K562 (cell line): ENCODE data around the gene TRAPPC5. TPM values are rescaled to one million over a fixed set of nuclear protein-coding genes. Genes with fewer than 3 reads are reported as not detected.

ENCODE experiments used
- ATAC-seq: fragments of 200-7000 bp; cut with Tn5 transposase; 3 replicates; pipeline ENCODE4 v1.9.1; 2020; ENCODE audit warnings: moderate library complexity
- BruUV-seq: library from RNA; stranded (reverse); fragments of 400-500 nt; replicated peaks from 2 replicates; lab custom pipeline; 2021; lab: Mats Ljungman, UMichigan
- CTCF ChIA-PET: fragments of 300-600 bp; formaldehyde crosslinking; extraction: SDS; loops from one replicate; lab custom pipeline; 2021; ENCODE audit warnings: low intra/inter-chr PET ratio; lab: Yijun Ruan, JAX
- POLR2A ChIA-PET: fragments of 300-600, 350-650 bp; sonication (Branson Sonifier 250); formaldehyde crosslinking; extraction: SDS; loops from one replicate; lab custom pipeline; 2021; ENCODE audit warnings: antibody characterized with exemption, inconsistent platforms; lab: Yijun Ruan, JAX
- DNase-seq, 4 experiments: peaks; one replicate each; pipeline versions ENCODE4 v3.0.0 to v3.0.0-alpha.2; 2011 to 2018; ENCODE audit warnings: low spot score in 3 of 4, mixed read lengths in 3 of 4; ENCODE audit errors: extremely low read depth in 1 of 4
- FAIRE-seq: peaks from 2 replicates; lab custom pipeline; 2011; peaks lifted over from hg19 to GRCh38; lab: Jason Lieb, UNC
- H2AFZ ChIP-seq: 2 replicates; pipeline ENCODE4 v1.6.0; 2011; ENCODE audit warnings: low read depth, low read length, control low read depth, inconsistent platforms
- H3K27ac ChIP-seq: fragments of 200-600 bp; 3 replicates; pipeline ENCODE4 v1.8.0; 2011; ENCODE audit warnings: low read depth, mild to moderate bottlenecking, control low read depth, inconsistent platforms, low read length, moderate library complexity, mixed read lengths; ENCODE audit errors: extremely low read depth
- H3K27me3 ChIP-seq, 2 experiments: fragments of 300-600 bp in 1 of 2; 2 replicates in 1 of 2; 3 replicates in 1 of 2; pipeline versions ENCODE4 v1.6.0 to v1.8.0; 2011; ENCODE audit warnings: inconsistent platforms in 2 of 2, low read length in 2 of 2, mild to moderate bottlenecking in 1 of 2, mixed read lengths in 1 of 2, moderate library complexity in 1 of 2; ENCODE audit not compliant: control insufficient read depth in 2 of 2, insufficient read depth in 2 of 2
- H3K36me3 ChIP-seq: fragments of 300-600 bp; 3 replicates; pipeline ENCODE4 v1.8.0; 2011; ENCODE audit warnings: mild to moderate bottlenecking, low read length, inconsistent platforms; ENCODE audit not compliant: control insufficient read depth, insufficient read depth
- H3K4me1 ChIP-seq, 2 experiments: fragments of 200-600 bp in 1 of 2; replicated peaks in 1 of 2; 2 replicates in 1 of 2; 3 replicates in 1 of 2; pipeline versions ENCODE4 v1.5.1 to v1.8.0; 2011; ENCODE audit warnings: inconsistent platforms in 2 of 2, low read length in 2 of 2, mild to moderate bottlenecking in 1 of 2, mixed read lengths in 1 of 2, moderate library complexity in 1 of 2; ENCODE audit not compliant: control insufficient read depth in 2 of 2, insufficient read depth in 2 of 2
- H3K4me2 ChIP-seq: 2 replicates; pipeline ENCODE4 v1.6.1; 2011; ENCODE audit warnings: low read length, control low read depth, inconsistent platforms, mixed read lengths; ENCODE audit not compliant: insufficient read depth
- H3K4me3 ChIP-seq: fragments of 200-600 bp; sonication (generic), shearing (Covaris generic); 2 replicates; pipeline ENCODE4 v1.5.1; 2016; ENCODE audit warnings: control low read depth, inconsistent platforms
- H3K79me2 ChIP-seq: fragments of 200-600 bp; 3 replicates; pipeline ENCODE4 v1.8.0; 2011; ENCODE audit warnings: low read length, inconsistent platforms; ENCODE audit not compliant: control insufficient read depth, insufficient read depth
- H3K9ac ChIP-seq, 2 experiments: 2 replicates each; pipeline versions ENCODE4 v1.6.0 to v1.6.1; 2011; ENCODE audit warnings: low read depth in 2 of 2, low read length in 2 of 2, control low read depth in 1 of 2, inconsistent platforms in 1 of 2, mild to moderate bottlenecking in 1 of 2, mixed read lengths in 1 of 2; ENCODE audit not compliant: insufficient read depth in 1 of 2
- H3K9me1 ChIP-seq: one replicate; pipeline ENCODE4 v1.6.0; 2011; ENCODE audit warnings: inconsistent platforms, mild to moderate bottlenecking, low read length, moderate library complexity; ENCODE audit not compliant: control insufficient read depth, insufficient read depth
- H3K9me3 ChIP-seq: replicated peaks from 2 replicates; pipeline ENCODE4 v1.5.1; 2011; ENCODE audit warnings: low read depth, low read length, inconsistent platforms; ENCODE audit not compliant: control insufficient read depth, insufficient read depth
- H4K20me1 ChIP-seq: replicated peaks from 2 replicates; pipeline ENCODE4 v1.6.1; 2011; ENCODE audit warnings: low read length, inconsistent platforms, mixed read lengths; ENCODE audit not compliant: control insufficient read depth, insufficient read depth
- FOXP4 ChIP-seq: sonication (generic); formaldehyde crosslinking; IDR thresholded peaks from 2 replicates; pipeline ENCODE4 v1.8.0; 2022; ENCODE audit warnings: mild to moderate bottlenecking, missing genetic modification reagents, borderline replicate concordance
- HDAC1 ChIP-seq, 2 experiments: fragments of 450-650 bp; IDR thresholded peaks; 2 replicates each; pipeline ENCODE4 v1.6.1; 2016 to 2017; ENCODE audit warnings: inconsistent platforms in 1 of 2, mild to moderate bottlenecking in 1 of 2, moderate library complexity in 1 of 2
- MBD2 ChIP-seq: sonication (generic); IDR thresholded peaks from 2 replicates; pipeline ENCODE4 v1.6.1; 2016; ENCODE audit warnings: low read depth, borderline replicate concordance
- MCM2 ChIP-seq: fragments of 450-650 bp; IDR thresholded peaks from 2 replicates; pipeline ENCODE4 v1.6.1; 2017; ENCODE audit warnings: low read depth, mild to moderate bottlenecking
- MXD1 ChIP-seq: fragments of 250-450 bp; sonication (Bioruptor Pico); IDR thresholded peaks from 2 replicates; pipeline ENCODE4 v1.8.0; 2021; ENCODE audit warnings: borderline replicate concordance, mild to moderate bottlenecking, moderate library complexity; ENCODE audit not compliant: poor library complexity, severe bottlenecking
- MYBL2 ChIP-seq, 2 experiments: fragments of 450-650 bp in 1 of 2; sonication (generic) in 1 of 2; formaldehyde crosslinking in 1 of 2; IDR thresholded peaks; 2 replicates each; pipeline versions ENCODE4 v1.6.1 to v1.8.1; 2017 to 2022; ENCODE audit warnings: borderline replicate concordance in 1 of 2, inconsistent platforms in 1 of 2, low read depth in 1 of 2, mild to moderate bottlenecking in 1 of 2, missing genetic modification reagents in 1 of 2, moderate library complexity in 1 of 2
- PCBP1 ChIP-seq: fragments of 200-400 bp; formaldehyde crosslinking; IDR thresholded peaks from 2 replicates; pipeline ENCODE4 v1.6.1; 2018; ENCODE audit warnings: mild to moderate bottlenecking, low read depth, low read length; ENCODE audit not compliant: poor library complexity, severe bottlenecking
- PKNOX1 ChIP-seq: fragments of 450-650 bp; IDR thresholded peaks from 2 replicates; pipeline ENCODE4 v1.6.1; 2016
- SMARCA5 ChIP-seq: fragments of 450-650 bp; IDR thresholded peaks from 2 replicates; pipeline ENCODE4 v1.6.1; 2016
- ZKSCAN3 ChIP-seq: fragments of 250-450 bp; sonication (Bioruptor Pico); IDR thresholded peaks from 2 replicates; pipeline ENCODE4 v1.4.0; 2020
- ZNF239 ChIP-seq: fragments of 250-450 bp; sonication (Bioruptor Pico); IDR thresholded peaks from 2 replicates; pipeline ENCODE4 v1.4.0; 2020; ENCODE audit warnings: mild to moderate bottlenecking
- ZSCAN29 ChIP-seq: fragments of 450-650 bp; IDR thresholded peaks from 2 replicates; pipeline ENCODE4 v1.6.1; 2017
- WGBS: fragments of 100-300 bp; shearing (Covaris generic); methylation state at CpG from one replicate; pipeline ENCODE4 v1.1.6; 2016; ENCODE audit warnings: low coverage, mixed read lengths; ENCODE audit not compliant: insufficient coverage; ENCODE audit errors: missing lambda C conversion rate; 5-methylcytosine and 5-hydroxymethylcytosine counted together
- in situ Hi-C: fragments of 300-500 bp; cut with MboI; formaldehyde crosslinking; loops from 4 replicates; pipeline ENCODE4 v1.15.0; 2018; ENCODE audit warnings: inconsistent platforms, mixed read lengths
- intact Hi-C: fragments of 100-400 bp; cut with micrococcal nuclease; formaldehyde crosslinking; loops from 2 replicates; pipeline ENCODE4 v1.14.2; 2022
- polyA plus RNA-seq, 8 experiments: library from polyadenylated mRNA; depleted of rRNA in 4 of 8; stranded (reverse) in 5 of 8; unstranded in 3 of 8; fragments of >200 nt; fragmentation: Nextera tagmentation in 2 of 8; fragmentation: Illumina TruSeq in 1 of 8; extraction: Ambion mirVana in 2 of 8; extraction: Trizol in 1 of 8; gene quantifications; 2 replicates each; pipeline versions ENCODE4 v1.2.1 to v1.2.3, GENCODE V29; 2011 to 2014; ENCODE audit warnings: inconsistent platforms in 1 of 8, missing spikeins in 1 of 8
- total RNA-seq, 7 experiments: library from RNA; depleted of rRNA in 6 of 7; stranded (reverse); fragments of >200 nt in 6 of 7; fragmentation: Illumina TruSeq in 2 of 7; extraction: Trizol in 2 of 7; gene quantifications; 2 replicates each; pipeline versions ENCODE4 v1.2.1 to v1.2.3, GENCODE V29; 2011 to 2021; ENCODE audit warnings: low replicate concordance in 1 of 7
- TF ChIP-seq, protein P1 (sequence below): fragments of 250-450 bp; sonication (Bioruptor Pico); IDR thresholded peaks from 2 replicates; pipeline ENCODE4 v1.4.0; 2020; ENCODE audit warnings: mild to moderate bottlenecking
- TF ChIP-seq, protein P2 (sequence below): fragments of 450-650 bp; IDR thresholded peaks from 2 replicates; pipeline ENCODE4 v1.6.1; 2016; ENCODE audit warnings: low read depth, mild to moderate bottlenecking, moderate library complexity
- TF ChIP-seq, protein P3 (sequence below): sonication (generic); formaldehyde crosslinking; IDR thresholded peaks from 2 replicates; pipeline ENCODE4 v1.8.1; 2023; ENCODE audit warnings: mild to moderate bottlenecking, missing genetic modification reagents, moderate library complexity

TRAPPC5 gene
- total and polyA plus RNA-seq, 9 of the 15 experiments (the other 6 are each of a cell fraction or from before 2014, with no cell fraction given) = 2.0 to 76.9 (median 29.3) TPM

DNA sequence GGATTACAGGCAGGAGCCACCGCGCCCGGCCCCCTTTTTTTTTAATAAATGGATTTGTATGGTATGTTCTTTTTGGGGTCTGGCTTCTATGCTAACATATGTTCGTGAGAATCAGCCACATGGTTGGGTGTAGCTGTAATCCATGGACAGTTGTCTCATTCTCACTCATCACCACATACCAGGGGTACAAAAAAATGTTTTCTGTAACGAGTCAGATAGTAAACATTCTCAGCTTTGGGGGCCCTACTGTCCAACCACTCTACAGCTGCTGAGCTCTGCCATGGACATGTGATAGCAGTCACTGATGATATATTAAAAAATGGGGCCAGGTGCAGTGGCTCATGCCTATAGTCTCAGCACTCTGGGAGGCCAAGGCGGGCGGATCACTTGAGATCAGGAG lies 16.9 kb upstream of the TRAPPC5 start:
- POLR2A ChIA-PET = interaction anchor here (0.7 to 1.3 kb wide), 3 partner anchors 10 to 34 kb away, joined by 3 to 4 read pairs (median 3); partner anchors contain the start of gene PET100
- intact Hi-C loops (no loop called here), in situ Hi-C loops (no loop called here)
- Histone ChIP-seq H3K9me1 (no peaks in the 10 kb centered on the region), H2AFZ (no peak overlapping the region), H3K4me1 (no peaks in the 10 kb centered on the region), H3K36me3 (no peaks in the 10 kb centered on the region), H3K9me3 (no peaks in the 10 kb centered on the region), H3K9ac (no peak overlapping the region), H3K79me2 (no peaks in the 10 kb centered on the region), H3K27ac (no peak overlapping the region), H3K4me3 (no peak overlapping the region), H3K27me3 (peaks cover 12 to 21% of the 10 kb centered on the region in 2 experiments; a peak in 4 of 5 replicates), H4K20me1 (no peaks in the 10 kb centered on the region), H3K4me2 (no peak overlapping the region)
- FAIRE-seq (no peak), DNase-seq (no peak), ATAC-seq (no peak)
- BruUV-seq = no TSS peak
- WGBS = 40% methylated on average over 7 of the region's 7 CpGs
- CTCF ChIA-PET = no interaction called here
- TF ChIP-seq MBD2 (no peak), MXD1 (no peak), FOXP4 (CRISPR knock-in tag) (no peak), ZSCAN29 (no peak), MCM2 (no peak), ZKSCAN3 (CRISPR knock-in tag) (no peak), PKNOX1 (no peak), MYBL2 (IDR thresholded peaks at IDR 0.05; ENCODE audit: low read depth) (no peak), MYBL2 (CRISPR knock-in tag; IDR thresholded peaks at IDR 0.05; ENCODE audit: borderline replicate concordance) (no peak), ZNF239 (no peak), SMARCA5 (no peak), PCBP1 (no peak), HDAC1 (IDR thresholded peaks at IDR 0.05) (no peak)
- TF ChIP-seq, protein P1, sequence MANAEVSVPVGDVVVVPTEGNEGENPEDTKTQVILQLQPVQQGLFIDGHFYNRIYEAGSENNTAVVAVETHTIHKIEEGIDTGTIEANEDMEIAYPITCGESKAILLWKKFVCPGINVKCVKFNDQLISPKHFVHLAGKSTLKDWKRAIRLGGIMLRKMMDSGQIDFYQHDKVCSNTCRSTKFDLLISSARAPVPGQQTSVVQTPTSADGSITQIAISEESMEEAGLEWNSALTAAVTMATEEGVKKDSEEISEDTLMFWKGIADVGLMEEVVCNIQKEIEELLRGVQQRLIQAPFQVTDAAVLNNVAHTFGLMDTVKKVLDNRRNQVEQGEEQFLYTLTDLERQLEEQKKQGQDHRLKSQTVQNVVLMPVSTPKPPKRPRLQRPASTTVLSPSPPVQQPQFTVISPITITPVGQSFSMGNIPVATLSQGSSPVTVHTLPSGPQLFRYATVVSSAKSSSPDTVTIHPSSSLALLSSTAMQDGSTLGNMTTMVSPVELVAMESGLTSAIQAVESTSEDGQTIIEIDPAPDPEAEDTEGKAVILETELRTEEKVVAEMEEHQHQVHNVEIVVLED (CRISPR knock-in tag) = no peak
- TF ChIP-seq, protein P2, sequence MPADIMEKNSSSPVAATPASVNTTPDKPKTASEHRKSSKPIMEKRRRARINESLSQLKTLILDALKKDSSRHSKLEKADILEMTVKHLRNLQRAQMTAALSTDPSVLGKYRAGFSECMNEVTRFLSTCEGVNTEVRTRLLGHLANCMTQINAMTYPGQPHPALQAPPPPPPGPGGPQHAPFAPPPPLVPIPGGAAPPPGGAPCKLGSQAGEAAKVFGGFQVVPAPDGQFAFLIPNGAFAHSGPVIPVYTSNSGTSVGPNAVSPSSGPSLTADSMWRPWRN = no peak
- TF ChIP-seq, protein P3, sequence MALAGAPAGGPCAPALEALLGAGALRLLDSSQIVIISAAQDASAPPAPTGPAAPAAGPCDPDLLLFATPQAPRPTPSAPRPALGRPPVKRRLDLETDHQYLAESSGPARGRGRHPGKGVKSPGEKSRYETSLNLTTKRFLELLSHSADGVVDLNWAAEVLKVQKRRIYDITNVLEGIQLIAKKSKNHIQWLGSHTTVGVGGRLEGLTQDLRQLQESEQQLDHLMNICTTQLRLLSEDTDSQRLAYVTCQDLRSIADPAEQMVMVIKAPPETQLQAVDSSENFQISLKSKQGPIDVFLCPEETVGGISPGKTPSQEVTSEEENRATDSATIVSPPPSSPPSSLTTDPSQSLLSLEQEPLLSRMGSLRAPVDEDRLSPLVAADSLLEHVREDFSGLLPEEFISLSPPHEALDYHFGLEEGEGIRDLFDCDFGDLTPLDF (CRISPR knock-in tag) = no peak
